Measurements from ENCODE around the gene IRS2.
A peak's percentile ranks its signal among the peaks of the same experiment; 100 is the strongest.
"Not testable (repeated sequence)": the region's sequence is repeated elsewhere in the genome, so short reads cannot be mapped to it uniquely, and the experiment has no call there.

Gene IRS2

GRCh38 chr13:109786457-109787134 lies at the start of gene IRS2:
Gene IRS2 (minus strand): TSS chr13:109786583. CDS start chr13:109786053, 530 bp downstream.
- peak; percentile 95 for DNase-seq (ENCODE audit: low read depth)
- TF ChIP-seq CTCF (conservative IDR thresholded peaks at IDR 0.05; ENCODE audit: low read length) = no peak
- peak within 1 kb of the TSS; percentile 74 for H3K4me3 ChIP-seq (ENCODE audit: low read length)

- no peak for TF ChIP-seq CTCF (conservative IDR thresholded peaks at IDR 0.05; ENCODE audit: low read length)
- peak; percentile 6 for DNase-seq (ENCODE audit: low read depth)
- H3K4me3 ChIP-seq (ENCODE audit: low read length) = no peak overlapping the region
These were observed 48.8 kb upstream of the IRS2 start for GRCh38 chr13:109834973-109835720.

- DNase-seq (ENCODE audit: low read depth) = no peak
- H3K4me3 ChIP-seq (ENCODE audit: low read length) = no peak overlapping the region
- no peak for TF ChIP-seq CTCF (conservative IDR thresholded peaks at IDR 0.05; ENCODE audit: low read length)
These were observed 47.6 kb upstream of the IRS2 start for GRCh38 chr13:109833940-109834339.

GRCh38 chr13:109833071-109833470 lies 46.7 kb upstream of the IRS2 start:
- no peak for DNase-seq (ENCODE audit: low read depth)
- no peak for TF ChIP-seq CTCF (conservative IDR thresholded peaks at IDR 0.05; ENCODE audit: low read length)
- H3K4me3 ChIP-seq (ENCODE audit: low read length) = no peak overlapping the region

GRCh38 chr13:109828591-109829316 lies 42.4 kb upstream of the IRS2 start:
- DNase-seq (ENCODE audit: low read depth); H3K4me3 ChIP-seq (ENCODE audit: low read length): not testable (repeated sequence)

DNA sequence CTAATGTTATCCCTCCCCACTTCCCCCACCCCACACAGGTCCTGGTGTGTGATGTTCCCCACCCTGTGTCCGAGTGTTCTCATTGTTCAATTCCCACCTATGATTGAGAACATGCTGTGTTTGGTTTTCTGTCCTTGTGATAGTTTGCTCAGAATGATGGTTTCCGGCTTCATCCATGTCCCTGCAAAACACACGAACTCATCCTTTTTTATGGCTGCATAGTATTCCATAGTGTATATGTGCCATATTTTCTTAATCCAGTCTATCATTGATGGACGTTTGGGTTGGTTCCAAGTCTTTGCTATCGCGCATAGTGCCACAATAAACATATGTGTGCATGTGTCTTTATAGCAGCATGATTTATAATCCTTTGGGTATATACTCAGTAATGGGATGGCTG lies 36.8 kb upstream of the IRS2 start:
- not testable (repeated sequence) for DNase-seq (ENCODE audit: low read depth); H3K4me3 ChIP-seq (ENCODE audit: low read length)

DNA sequence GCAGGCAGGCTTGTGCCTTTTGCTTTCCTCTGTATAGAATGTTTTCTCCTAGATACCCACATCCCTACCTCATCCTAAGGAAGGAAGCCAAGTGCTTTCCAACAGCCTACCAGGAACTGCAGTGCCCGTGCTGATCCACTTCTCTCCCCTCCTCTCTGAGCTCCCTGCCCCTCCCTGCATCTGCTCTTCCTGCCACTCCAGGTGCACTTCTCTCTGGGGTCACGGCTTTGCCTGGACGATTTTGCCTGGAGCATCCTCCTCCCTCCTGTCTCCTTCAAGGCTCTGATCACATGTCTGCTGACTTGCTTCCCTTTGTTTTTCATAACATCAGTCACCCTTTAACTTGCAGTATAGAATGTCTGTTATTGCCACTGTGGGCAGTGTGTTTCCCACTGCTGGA lies 34.7 kb upstream of the IRS2 start:
- no peak for TF ChIP-seq CTCF (conservative IDR thresholded peaks at IDR 0.05; ENCODE audit: low read length)
- no peak overlapping the region for H3K4me3 ChIP-seq (ENCODE audit: low read length)
- no peak for DNase-seq (ENCODE audit: low read depth)

GRCh38 chr13:109819874-109820273 lies 33.5 kb upstream of the IRS2 start:
- TF ChIP-seq CTCF (conservative IDR thresholded peaks at IDR 0.05; ENCODE audit: low read length) = no peak
- H3K4me3 ChIP-seq (ENCODE audit: low read length) = no peak overlapping the region
- DNase-seq (ENCODE audit: low read depth) = no peak
